Effector CD4-positive, alpha-beta T cell (primary cell): ENCODE measurements around the gene UNC5B.
"Not testable (repeated sequence)": the region's sequence is repeated elsewhere in the genome, so short reads cannot be mapped to it uniquely, and the experiment has no call there.

Source experiments
- DNase-seq: peaks from one replicate; pipeline ENCODE4 v3.0.0-alpha.2; 2020

Gene UNC5B

GRCh38 chr10:71285180-71285545 is 72.8 kb downstream of the UNC5B start:
- DNase-seq = no peak

GRCh38 chr10:71285986-71286385 is 73.6 kb downstream of the UNC5B start:
- DNase-seq = no peak

GRCh38 chr10:71286521-71287294 is 74.3 kb downstream of the UNC5B start:
- DNase-seq = no peak

- DNase-seq = no peak
These were observed 75.1 kb downstream of the UNC5B start for GRCh38 chr10:71287456-71287855.

GRCh38 chr10:71288461-71288860 is 76.1 kb downstream of the UNC5B start:
- DNase-seq = no peak

GRCh38 chr10:71289421-71290130 is 77.2 kb downstream of the UNC5B start:
- no peak for DNase-seq

- DNase-seq = no peak
These were observed 78.0 kb downstream of the UNC5B start for GRCh38 chr10:71290331-71290730.

GRCh38 chr10:71290806-71291527 is 78.6 kb downstream of the UNC5B start:
- DNase-seq = no peak

GRCh38 chr10:71291528-71291900 is 79.1 kb downstream of the UNC5B start:
- DNase-seq = no peak

GRCh38 chr10:71292624-71293445 is 80.5 kb downstream of the UNC5B start:
- no peak for DNase-seq

GRCh38 chr10:71293446-71294084 is 81.2 kb downstream of the UNC5B start:
- no peak for DNase-seq

- no peak for DNase-seq
These were observed 81.8 kb downstream of the UNC5B start for GRCh38 chr10:71294091-71294561.

GRCh38 chr10:71294856-71295255 is 82.5 kb downstream of the UNC5B start:
- DNase-seq = no peak

GRCh38 chr10:71295641-71296040 is 83.3 kb downstream of the UNC5B start:
- DNase-seq = no peak

- no peak for DNase-seq
These were observed 83.7 kb downstream of the UNC5B start for GRCh38 chr10:71296086-71296485.

- DNase-seq = not testable (repeated sequence)
These were observed 84.4 kb downstream of the UNC5B start for GRCh38 chr10:71296811-71297210.

- no peak for DNase-seq
These were observed 85.0 kb downstream of the UNC5B start for GRCh38 chr10:71297343-71297742.

GRCh38 chr10:71299071-71299785 is 86.9 kb downstream of the UNC5B start:
- no peak for DNase-seq

- no peak for DNase-seq
These were observed 88.4 kb downstream of the UNC5B start for GRCh38 chr10:71300555-71301370.

- no peak for DNase-seq
These were observed 89.1 kb downstream of the UNC5B start for GRCh38 chr10:71301371-71301916.
